HG02610 (cell line): ENCODE data around the gene TKT.

ENCODE experiments used
- ATAC-seq: cut with Tn5 transposase; IDR thresholded peaks from one replicate; pipeline ENCODE4 v1.9.1; 2021; ENCODE audit warnings: mild to moderate bottlenecking, moderate library complexity; ENCODE audit not compliant: unreplicated experiment

TKT gene

GRCh38 chr3:53199834-53200233, 56.0 kb downstream of the TKT start:
- no peak for ATAC-seq

GRCh38 chr3:53198996-53199395, 56.8 kb downstream of the TKT start:
- no peak for ATAC-seq

DNA sequence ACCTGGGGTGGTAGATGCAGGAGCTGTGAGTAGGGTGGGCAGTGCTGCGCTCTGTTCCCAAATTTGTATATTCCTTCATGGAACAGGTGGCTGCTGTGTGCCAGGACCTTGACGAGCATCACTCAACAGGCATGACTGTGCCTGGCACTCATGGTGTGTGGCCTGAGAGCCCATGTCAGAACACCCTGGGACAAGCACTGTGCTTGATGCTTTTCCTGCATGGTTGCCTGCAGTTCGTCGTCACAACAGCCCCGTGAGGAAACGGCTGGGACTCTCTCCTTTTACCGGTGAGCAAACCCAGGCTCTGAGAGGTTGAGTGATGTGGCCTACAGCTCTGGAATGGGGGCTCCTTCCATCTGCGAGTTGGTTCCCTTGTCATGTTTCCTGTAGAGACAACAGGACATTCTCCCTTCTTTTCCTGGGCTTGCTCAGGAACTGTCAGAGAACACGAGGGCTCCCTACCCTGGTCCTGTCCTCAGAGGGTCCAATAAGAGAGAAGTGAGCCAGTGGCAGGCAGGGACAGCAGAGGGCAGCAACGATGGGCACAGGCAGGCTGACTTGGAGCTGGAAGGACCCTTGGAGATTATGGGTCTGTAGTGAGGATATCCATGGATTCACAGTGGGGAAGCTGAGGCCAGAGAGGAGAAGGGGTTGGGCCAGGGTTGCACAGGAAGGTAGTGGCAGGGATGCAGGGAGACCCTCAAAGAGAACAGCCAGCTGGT, 57.4 kb downstream of the TKT start:
- ATAC-seq, result no peak

DNA sequence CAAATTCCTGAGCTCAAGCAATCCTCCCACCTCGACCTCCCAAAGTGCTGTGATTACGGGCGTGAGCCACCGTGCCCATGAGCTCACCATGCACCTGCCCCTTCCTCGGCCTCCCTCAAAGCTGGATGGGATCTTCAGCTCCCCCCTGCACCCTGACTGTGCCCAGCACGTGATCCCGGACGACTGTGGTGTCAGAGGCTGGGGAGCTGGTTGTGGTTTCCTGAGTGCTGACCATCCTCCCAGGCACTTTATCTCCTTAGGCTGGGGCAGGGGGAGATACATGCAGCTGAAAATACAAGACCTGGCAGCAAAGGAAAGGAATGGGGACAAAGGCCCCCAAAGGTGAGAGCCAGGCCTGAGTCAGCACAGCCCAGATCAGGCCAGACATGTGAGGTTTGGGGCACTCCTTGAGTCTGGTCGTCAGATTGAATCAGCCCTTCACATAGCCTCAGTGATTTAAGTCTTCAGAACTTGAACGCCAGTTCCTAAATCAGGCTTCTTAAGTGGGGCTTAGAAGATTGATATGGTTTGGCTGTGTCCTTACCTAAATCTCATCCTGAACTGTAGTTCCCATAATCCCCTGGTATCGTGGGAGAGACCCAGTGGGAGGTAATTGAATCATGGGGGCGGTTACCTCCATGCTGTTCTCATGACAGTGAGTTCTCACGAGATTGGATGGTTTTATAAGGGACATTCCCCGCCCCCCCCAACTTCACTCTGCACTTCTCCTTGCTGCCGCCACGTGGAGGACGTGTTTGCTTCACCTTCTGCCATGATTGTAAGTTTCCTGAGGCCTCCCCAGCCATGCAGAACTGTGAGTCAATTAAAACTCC, 59.0 kb downstream of the TKT start:
- no peak for ATAC-seq

GRCh38 chr3:53195602-53196574, 59.9 kb downstream of the TKT start:
- peak; percentile 48 for ATAC-seq

- no peak for ATAC-seq
Observed at GRCh38 chr3:53195066-53195450, 60.8 kb downstream of the TKT start.

DNA sequence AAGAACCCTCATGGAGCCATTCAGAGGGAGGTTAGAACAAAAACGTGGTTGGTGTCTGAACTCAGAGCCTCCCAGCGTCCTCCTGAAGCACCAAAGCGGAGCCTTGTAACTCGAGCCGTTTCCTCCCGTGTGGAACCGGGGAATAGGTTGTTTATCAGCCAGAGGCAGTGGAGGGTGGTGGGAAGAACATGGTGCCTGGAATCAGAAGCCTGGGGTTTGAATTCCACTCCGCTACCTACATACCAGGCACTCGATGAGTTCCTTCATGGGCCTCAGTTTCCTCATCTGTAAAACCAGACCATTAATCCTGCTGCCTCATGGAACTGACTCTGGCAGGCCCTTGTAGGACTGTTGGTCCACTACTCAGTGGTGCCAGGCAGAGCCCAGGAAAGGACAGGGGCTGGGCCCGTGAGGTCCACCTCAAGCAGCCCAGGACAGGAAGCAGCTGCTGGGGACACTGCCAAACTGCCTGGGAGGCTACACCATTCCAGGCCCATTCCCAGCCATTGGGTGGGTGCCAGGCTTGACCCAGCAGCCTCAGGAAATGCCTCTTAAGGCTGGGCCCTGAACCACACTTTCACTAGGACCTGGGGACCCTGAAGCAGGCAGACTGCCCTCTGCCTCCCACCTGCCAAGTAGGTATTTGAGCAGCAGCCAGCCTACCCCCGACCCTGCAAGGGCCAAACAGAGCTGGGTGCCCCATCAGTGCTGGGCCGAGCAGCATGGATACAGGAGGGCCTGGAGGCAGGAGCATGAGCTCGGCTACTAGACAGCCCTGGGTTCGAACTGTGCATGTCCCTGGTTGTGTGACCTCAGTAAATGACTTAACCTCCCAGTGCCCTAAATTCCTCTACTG, 61.4 kb downstream of the TKT start:
- no peak for ATAC-seq

- no peak for ATAC-seq
Observed at GRCh38 chr3:53193466-53194209, 62.2 kb downstream of the TKT start.

DNA sequence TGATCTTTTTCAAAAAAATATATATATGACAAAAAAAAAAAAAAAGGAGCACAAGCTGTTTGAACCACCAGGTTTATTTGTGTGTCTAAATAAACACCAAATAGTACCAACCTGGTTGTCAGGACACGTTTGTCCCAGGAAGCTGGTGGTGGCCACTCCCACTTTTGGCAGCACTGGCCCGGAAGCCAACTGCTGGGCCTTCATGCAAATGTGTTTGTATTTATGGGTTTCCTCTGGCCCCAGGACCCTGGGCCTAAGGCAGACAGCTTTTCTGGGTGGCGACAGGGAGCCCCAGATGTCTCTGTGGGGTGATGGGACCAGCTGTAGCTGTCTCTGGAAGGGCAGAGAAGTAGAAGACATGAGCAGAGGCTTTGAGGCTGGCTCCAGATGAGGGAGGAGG, 63.2 kb downstream of the TKT start:
- ATAC-seq, result no peak

GRCh38 chr3:53191836-53192480, 63.9 kb downstream of the TKT start:
- ATAC-seq, result no peak

GRCh38 chr3:53190659-53191058, 65.2 kb downstream of the TKT start:
- peak; percentile 34 for ATAC-seq

- no peak for ATAC-seq
Observed at GRCh38 chr3:53189276-53189675, 66.5 kb downstream of the TKT start.

DNA sequence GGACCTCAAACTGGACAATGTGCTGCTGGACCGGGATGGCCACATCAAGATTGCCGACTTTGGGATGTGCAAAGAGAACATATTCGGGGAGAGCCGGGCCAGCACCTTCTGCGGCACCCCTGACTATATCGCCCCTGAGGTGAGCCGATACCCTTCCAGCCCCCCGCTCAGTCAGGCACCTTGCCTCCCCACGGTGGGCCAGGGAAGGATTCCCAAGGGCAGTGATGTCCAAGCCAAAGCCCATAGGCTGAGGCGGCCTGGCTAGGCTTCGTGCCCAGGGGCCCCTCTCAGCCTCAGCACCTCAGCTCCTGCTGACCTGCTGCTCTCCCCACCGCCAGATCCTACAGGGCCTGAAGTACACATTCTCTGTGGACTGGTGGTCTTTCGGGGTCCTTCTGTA, 67.1 kb downstream of the TKT start:
- ATAC-seq, result no peak

DNA sequence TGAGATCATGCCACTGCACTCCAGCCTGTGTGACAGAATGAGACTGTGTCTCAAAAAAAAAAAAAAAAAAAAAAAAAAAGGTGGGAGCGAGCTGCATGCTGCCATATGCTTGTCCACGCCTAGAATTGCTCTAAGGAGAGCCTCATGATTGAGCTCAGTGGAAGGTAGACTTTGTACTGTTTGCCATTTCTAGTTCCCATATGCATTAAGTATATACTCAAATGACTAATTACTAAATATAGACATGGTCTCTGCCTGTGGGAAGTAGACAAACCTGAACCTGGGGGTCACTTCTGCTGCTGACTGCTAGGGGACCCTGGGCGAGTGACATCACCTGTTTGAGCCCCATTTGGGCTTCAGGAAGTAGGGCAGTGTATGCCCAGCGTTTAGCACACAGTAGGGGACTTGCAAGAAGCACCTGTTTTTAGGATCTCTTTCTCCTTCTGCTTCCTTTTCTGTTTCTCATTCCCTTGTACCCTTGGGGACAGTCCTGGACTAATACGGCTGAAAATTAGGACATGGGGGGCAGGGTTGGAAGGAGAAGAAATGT, 67.6 kb downstream of the TKT start:
- no peak for ATAC-seq

GRCh38 chr3:53187430-53187829, 68.4 kb downstream of the TKT start:
- ATAC-seq, result no peak

- ATAC-seq, result no peak
Observed at GRCh38 chr3:53186726-53187125, 69.1 kb downstream of the TKT start.

GRCh38 chr3:53185761-53186465, 69.9 kb downstream of the TKT start:
- ATAC-seq, result no peak

GRCh38 chr3:53184701-53185100, 71.1 kb downstream of the TKT start:
- no peak for ATAC-seq
